Measurements from ENCODE around the gene CASKIN2.
A peak's percentile ranks its signal among the peaks of the same experiment; 100 is the strongest.

CASKIN2 gene

DNA sequence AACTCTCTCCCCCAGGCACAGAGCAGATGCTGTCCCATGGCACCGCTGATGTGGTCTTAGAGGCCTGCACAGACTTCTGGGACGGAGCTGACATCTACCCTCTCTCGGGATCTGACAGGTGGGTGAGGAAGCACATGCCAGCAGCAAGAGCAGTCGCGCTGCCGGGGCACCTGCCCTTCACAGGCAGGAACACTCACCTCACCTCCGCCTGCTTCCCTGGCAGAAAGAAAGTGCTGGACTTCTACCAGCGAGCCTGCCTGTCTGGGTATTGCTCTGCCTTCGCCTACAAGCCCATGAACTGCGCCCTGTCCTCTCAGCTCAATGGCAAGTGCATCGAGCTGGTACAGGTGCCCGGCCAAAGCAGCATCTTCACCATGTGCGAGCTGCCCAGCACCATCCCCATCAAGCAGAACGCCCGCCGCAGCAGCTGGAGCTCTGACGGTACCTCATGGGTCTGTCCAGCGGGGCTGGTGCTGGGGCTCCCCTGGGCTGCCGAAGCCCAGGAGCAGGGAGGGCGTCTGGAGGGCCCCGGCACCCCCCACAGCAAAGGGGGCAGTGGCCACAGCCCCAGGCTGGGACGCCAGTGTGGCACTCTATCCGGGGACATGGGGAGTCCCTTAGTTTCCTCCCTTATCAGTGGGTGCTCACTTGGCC lies 21.7 kb downstream of the CASKIN2 start:
- Mint-ChIP-seq H3K4me3 (no peak overlapping the region), H3K27me3 (no peaks in the 10 kb centered on the region), H3K27ac (no peak overlapping the region), H3K4me1 (peaks cover 15% of the 10 kb centered on the region), H3K9me3 (no peaks in the 10 kb centered on the region)
- DNase-seq (no peak), ATAC-seq (no peak)

DNA sequence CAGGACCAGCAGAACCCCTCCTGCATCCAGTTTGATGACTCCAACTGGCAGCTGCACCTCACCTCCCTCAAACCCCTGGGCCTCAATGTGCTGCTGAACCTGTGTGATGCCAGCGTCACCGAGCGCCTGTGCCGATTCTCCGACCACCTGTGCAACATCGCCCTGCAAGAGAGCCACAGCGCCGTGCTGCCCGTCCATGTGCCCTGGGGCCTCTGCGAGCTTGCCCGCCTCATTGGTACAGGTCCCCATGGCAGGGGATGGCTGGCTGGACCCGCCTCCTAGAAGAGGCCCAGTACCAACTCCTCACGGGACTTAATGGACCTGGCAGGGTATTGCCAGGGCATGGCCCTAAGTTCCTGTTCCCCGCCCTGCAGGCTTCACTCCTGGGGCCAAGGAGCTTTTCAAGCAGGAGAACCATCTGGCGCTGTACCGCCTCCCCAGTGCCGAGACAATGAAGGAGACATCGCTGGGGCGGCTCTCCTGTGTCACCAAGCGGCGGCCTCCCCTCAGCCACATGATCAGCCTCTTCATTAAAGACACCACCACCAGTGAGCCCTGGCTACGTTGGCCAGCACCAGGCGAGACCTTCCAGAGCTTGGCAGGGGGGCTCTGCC lies 22.7 kb downstream of the CASKIN2 start:
- no peaks in the 10 kb centered on the region for H3K27me3 Mint-ChIP-seq
- peaks cover 17% of the 10 kb centered on the region for H3K4me1 Mint-ChIP-seq
- H3K4me3 Mint-ChIP-seq, result no peak overlapping the region
- H3K9me3 Mint-ChIP-seq, result no peaks in the 10 kb centered on the region
- DNase-seq (no peak), ATAC-seq (no peak)
- no peak overlapping the region for H3K27ac Mint-ChIP-seq

DNA sequence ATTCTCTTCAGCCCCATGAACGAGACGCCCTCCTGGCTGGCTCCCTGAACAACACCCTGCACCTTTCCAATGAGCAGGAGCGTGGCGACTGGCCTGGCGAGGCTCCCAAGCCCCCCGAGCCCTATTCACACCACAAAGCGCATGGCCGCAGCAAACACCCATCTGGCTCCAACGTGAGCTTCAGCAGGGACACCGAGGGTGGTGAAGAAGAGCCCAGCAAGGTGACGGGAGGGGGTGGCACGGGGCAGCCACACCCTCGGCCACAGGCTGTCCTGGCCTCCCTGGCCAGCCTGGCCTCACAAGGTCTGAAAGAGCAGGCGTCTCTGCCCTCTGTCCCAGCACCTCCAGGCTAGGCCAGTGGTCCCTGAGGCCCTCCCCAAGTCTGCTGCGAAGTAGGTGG lies 23.7 kb downstream of the CASKIN2 start:
- Mint-ChIP-seq H3K4me3 (no peak overlapping the region), H3K4me1 (peaks cover 23% of the 10 kb centered on the region), H3K9me3 (no peaks in the 10 kb centered on the region), H3K27me3 (no peaks in the 10 kb centered on the region), H3K27ac (no peak overlapping the region)
- no peak for ATAC-seq
- DNase-seq, result no peak

DNA sequence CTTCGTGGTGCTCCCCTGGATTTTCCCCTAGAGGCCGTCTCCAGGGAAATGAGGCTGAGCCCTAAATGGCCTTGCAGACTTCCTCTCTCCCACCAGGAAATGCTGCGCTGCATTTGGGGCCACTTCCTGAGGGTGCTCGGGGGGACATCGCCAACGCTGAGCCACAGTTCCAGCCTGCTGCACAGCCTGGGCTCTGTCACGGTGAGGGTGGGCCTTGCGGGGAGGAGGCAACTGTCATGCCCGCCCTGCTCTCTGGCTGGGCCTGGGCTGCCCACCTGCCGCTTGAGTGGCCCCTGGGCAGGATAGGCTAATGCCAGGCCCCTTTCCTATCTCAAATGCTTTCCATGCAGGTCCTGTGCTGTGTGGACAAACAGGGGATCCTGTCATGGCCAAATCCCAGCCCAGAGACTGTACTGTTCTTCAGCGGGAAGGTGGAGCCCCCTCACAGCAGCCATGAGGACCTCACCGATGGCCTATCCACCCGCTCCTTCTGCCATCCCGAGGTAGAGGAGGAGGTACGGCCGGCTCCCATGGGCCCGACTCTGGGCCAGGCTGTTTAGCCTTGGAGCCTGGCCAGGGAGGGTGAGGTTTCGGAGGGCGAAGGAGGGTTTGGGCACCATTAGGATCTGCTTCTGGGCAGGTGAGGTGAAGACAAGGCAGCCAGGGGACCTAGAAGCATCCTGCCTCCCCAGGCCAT lies 24.2 kb downstream of the CASKIN2 start:
- H3K4me1 Mint-ChIP-seq, result peaks cover 29% of the 10 kb centered on the region
- no peaks in the 10 kb centered on the region for H3K27me3 Mint-ChIP-seq
- H3K4me3 Mint-ChIP-seq, result no peak overlapping the region
- ATAC-seq, result no peak
- no peak overlapping the region for H3K27ac Mint-ChIP-seq
- no peaks in the 10 kb centered on the region for H3K9me3 Mint-ChIP-seq
- DNase-seq, result no peak

DNA sequence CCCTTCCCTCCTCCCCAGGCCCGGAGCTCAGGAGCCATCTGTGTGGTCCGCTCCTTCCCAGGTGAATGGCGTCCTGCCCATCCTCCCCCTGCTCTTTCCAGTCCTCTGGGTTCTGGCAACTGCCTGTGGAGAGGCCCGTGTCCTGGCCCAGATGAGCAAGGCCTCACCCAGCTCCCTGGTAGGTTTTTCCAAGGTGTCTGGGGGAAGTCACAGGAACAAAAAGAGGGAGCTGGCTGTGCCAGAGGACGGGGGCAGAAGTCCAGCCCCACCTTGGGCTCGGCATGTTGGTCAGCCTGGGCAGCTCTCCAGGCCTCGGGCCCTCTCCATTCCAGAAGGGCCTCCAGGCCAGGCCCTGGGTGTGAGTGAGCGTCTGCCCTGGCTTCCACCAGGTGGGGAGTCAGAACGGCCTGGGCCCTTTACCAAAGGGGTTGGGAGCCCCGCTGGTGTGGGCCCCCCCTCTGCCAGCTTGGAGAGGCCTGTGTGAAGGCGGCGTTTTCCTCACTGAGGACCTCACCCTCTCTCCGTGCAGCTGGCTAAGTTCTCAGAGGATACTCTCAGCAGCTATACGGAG lies 25.1 kb downstream of the CASKIN2 start:
- peaks cover 31% of the 10 kb centered on the region for H3K4me1 Mint-ChIP-seq
- DNase-seq (no peak), ATAC-seq (no peak)
- no peaks in the 10 kb centered on the region for H3K27me3 Mint-ChIP-seq
- no peaks in the 10 kb centered on the region for H3K9me3 Mint-ChIP-seq
- no peak overlapping the region for H3K27ac Mint-ChIP-seq
- H3K4me3 Mint-ChIP-seq, result no peak overlapping the region

DNA sequence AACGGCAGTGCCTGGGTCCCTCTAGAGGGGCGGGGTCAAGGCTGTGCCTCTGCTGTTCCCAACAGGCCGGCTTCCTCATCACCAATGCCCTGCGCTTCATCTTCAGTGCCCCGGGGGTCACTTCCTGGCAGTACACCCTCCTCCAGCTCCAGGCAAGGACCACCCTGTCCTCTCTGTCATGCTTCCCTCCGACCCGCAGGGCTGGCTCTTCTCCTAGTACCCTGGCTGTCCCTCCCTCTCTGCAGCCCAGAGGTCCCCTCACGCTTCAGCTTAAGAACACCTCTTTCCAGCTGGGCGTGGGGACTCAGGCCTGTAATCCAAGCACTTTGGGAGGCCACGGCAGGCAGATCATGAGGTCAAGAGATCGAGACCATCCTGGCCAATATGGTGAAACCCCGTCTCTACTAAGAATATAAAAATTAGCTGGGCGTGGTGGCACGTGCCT lies 25.8 kb downstream of the CASKIN2 start:
- DNase-seq (no peak), ATAC-seq (no peak)
- no peak overlapping the region for H3K4me3 Mint-ChIP-seq
- peaks cover 31% of the 10 kb centered on the region for H3K4me1 Mint-ChIP-seq
- H3K9me3 Mint-ChIP-seq, result no peaks in the 10 kb centered on the region
- no peak overlapping the region for H3K27ac Mint-ChIP-seq
- H3K27me3 Mint-ChIP-seq, result no peaks in the 10 kb centered on the region

DNA sequence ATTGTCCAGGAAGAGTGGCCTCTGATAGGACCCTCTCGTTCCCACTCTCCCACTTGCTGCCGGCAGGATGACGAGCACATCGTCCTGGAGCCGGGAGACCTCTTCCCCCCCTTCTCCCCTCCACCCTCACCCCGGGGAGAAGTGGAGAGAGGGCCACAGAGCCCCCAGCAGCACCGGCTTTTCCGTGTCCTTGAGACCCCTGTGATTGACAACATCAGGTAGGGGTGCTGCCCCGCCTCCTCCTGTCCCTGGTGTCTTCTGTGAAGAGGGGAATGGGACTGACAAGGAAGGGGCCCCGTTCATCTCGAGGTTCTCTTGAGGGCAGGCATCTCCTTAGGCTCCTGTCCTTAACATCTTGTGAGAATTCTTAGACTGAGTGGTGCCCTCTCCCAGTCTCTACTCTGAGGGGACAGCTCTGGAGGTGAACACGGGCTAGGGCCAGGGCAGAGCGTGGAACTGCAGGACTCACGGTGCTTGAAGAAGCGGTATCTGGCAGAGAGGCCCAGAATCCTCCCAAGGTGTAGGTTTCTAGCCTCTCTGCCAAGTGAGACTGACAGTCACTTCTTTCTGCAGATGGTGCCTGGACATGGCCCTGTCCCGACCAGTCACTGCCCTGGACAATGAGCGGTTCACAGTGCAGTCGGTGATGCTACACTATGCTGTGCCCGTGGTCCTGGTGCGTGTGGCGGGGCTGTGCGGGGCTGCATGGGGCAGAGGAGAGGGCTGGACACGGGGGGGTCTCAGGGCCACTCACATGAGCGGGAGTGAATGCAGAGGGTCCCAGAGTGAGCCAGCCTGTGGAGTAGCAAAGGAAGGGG lies 26.4 kb downstream of the CASKIN2 start:
- peak overlapping the region in 1 of 2 donors; percentile 52 for H3K27ac Mint-ChIP-seq
- no peaks in the 10 kb centered on the region for H3K27me3 Mint-ChIP-seq
- DNase-seq (no peak), ATAC-seq (no peak)
- H3K9me3 Mint-ChIP-seq, result no peaks in the 10 kb centered on the region
- no peak overlapping the region for H3K4me3 Mint-ChIP-seq
- H3K4me1 Mint-ChIP-seq, result peaks cover 31% of the 10 kb centered on the region

- DNase-seq (peak; percentile 39 to 56), ATAC-seq (peak; percentile 90)
- Mint-ChIP-seq H3K27ac (peak overlapping the region; percentile 97), H3K27me3 (no peaks in the 10 kb centered on the region), H3K9me3 (no peaks in the 10 kb centered on the region), H3K4me3 (peak overlapping the region; percentile 72 to 75), H3K4me1 (peaks cover 31% of the 10 kb centered on the region)
These were observed 27.8 kb downstream of the CASKIN2 start for GRCh38 chr17:75487351-75488070.

DNA sequence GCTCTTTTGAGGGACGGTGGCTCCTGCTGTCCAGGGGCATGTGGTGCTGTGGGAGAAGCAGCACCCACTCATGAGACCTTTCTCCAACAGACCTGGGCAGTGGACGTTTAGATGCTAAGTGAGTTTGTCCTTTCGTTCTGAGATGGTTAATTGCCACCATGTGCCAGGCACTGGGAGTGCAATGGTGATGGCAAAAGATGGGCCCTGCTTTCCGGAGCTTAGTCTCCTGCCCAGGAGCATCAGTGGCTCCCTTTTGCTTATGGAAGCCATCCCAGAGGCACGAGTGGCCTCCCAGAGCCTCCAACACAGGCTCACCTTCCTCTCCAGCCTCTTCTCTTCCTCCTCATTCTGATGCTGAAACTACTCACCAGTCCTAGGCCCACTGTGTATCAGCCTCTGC lies 28.4 kb downstream of the CASKIN2 start:
- ATAC-seq (peak; percentile 5), DNase-seq (no peak)
- Mint-ChIP-seq H3K27ac (peak overlapping the region; percentile 97), H3K27me3 (no peaks in the 10 kb centered on the region), H3K9me3 (no peaks in the 10 kb centered on the region), H3K4me1 (peaks cover 31% of the 10 kb centered on the region), H3K4me3 (peak overlapping the region; percentile 72 to 75)

- H3K9me3 Mint-ChIP-seq, result no peaks in the 10 kb centered on the region
- H3K4me3 Mint-ChIP-seq, result peak overlapping the region; percentile 17 to 18
- ATAC-seq, result no peak
- no peak for DNase-seq
- peaks cover 31% of the 10 kb centered on the region for H3K4me1 Mint-ChIP-seq
- no peaks in the 10 kb centered on the region for H3K27me3 Mint-ChIP-seq
- peak overlapping the region in 1 of 2 donors; percentile 77 for H3K27ac Mint-ChIP-seq
These were observed 29.2 kb downstream of the CASKIN2 start for GRCh38 chr17:75486151-75486550.

GRCh38 chr17:75485688-75486087 lies 29.6 kb downstream of the CASKIN2 start:
- no peak for DNase-seq
- Mint-ChIP-seq H3K4me1 (peaks cover 31% of the 10 kb centered on the region), H3K27ac (no peak overlapping the region), H3K9me3 (no peaks in the 10 kb centered on the region), H3K27me3 (no peaks in the 10 kb centered on the region), H3K4me3 (no peak overlapping the region)
- no peak for ATAC-seq

- no peaks in the 10 kb centered on the region for H3K27me3 Mint-ChIP-seq
- H3K27ac Mint-ChIP-seq, result peak overlapping the region in 1 of 2 donors; percentile 27
- H3K9me3 Mint-ChIP-seq, result no peaks in the 10 kb centered on the region
- H3K4me1 Mint-ChIP-seq, result peaks cover 14% of the 10 kb centered on the region
- ATAC-seq, result no peak
- H3K4me3 Mint-ChIP-seq, result no peak overlapping the region
- DNase-seq, result no peak
These were observed 33.0 kb downstream of the CASKIN2 start for GRCh38 chr17:75482098-75482942.

DNA sequence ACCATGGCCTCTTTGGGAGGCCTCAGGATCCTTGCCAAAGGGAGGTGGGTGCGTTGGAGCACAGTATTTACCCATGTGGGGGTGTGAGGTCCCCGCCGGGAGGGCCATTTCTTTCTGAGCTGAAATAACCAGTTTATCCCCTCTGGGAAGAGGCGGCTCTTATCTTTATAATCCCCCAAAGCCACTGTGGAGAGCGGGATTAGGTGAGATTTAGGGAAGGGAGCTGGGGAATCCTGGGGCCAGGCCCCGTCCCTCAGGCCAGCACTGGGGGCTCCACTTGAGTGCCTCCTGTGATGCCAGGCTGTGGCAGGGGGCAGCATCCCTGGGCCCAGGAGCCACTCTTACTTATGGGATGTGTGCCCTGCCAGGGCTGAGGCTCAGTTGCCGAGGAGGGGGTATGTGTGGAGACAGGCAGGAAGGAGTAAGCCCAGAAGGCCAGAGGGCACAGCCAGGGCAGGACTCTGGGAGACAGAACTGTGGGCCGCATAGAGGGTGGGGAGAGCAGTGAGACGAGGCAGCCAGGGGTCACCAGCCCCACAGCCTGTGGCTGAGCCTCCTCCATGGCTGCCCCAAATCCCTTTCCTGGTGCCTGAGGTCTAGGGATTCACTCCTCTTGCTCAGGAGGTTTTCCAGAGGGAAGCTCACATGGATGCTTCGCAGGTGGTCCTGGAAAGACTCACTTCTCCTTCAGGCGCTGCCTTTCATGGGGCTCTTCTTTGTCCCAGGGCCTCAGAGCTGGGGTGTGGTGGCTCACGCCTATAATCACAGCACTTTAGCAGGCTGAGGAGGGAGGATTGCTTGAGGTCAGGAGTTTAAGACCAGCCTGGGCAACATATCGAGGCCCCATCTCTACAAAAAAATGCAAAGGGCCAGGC lies 33.9 kb downstream of the CASKIN2 start:
- Mint-ChIP-seq H3K4me3 (no peak overlapping the region), H3K9me3 (no peaks in the 10 kb centered on the region), H3K27me3 (no peaks in the 10 kb centered on the region), H3K4me1 (peaks cover 5% of the 10 kb centered on the region), H3K27ac (peak overlapping the region; percentile 13 to 92)
- DNase-seq (no peak), ATAC-seq (no peak)

Data from stimulated activated naive CD8-positive, alpha-beta T cell treated with anti-CD3 and anti-CD28 coated beads, Interleukin-15, amount 100 ng/mL, for 72 hours (primary cell).